Caco-2 (cell line): ENCODE data around the gene ETFB. TPM values are rescaled to one million over a fixed set of nuclear protein-coding genes. Genes with fewer than 3 reads are reported as not detected.

Experiments used
- BruUV-seq: library from RNA; stranded (reverse); fragments of 400-500 nt; replicated peaks from 2 replicates; lab custom pipeline; 2021; lab: Mats Ljungman, UMichigan
- CTCF ChIA-PET: fragments of 300-600 bp; sonication (Branson Sonifier 250); formaldehyde crosslinking; loops from one replicate; lab custom pipeline; 2022; ENCODE audit warnings: antibody characterized with exemption; lab: Charles Lee
- POLR2A ChIA-PET: fragments of 300-600 bp; sonication (Branson Sonifier 250); formaldehyde crosslinking; loops from one replicate; lab custom pipeline; 2022; ENCODE audit warnings: antibody characterized with exemption; lab: Charles Lee
- DNase-seq, 2 experiments: peaks; one replicate each; pipeline versions ENCODE4 v3.0.0 to v3.0.0-alpha.2; 2020 to 2022
- H3K27me3 ChIP-seq: replicated peaks from 2 replicates; pipeline ENCODE4 v1.6.0; 2011; ENCODE audit warnings: low read length; ENCODE audit not compliant: control insufficient read depth, insufficient read depth
- H3K36me3 ChIP-seq: 2 replicates; pipeline ENCODE4 v1.5.1; 2011; ENCODE audit warnings: low read length; ENCODE audit not compliant: control insufficient read depth, insufficient read depth
- H3K4me1 ChIP-seq: fragments of 250-450 bp; sonication (Bioruptor Pico); 2 replicates; pipeline ENCODE4 v1.5.1; 2020; ENCODE audit warnings: mild to moderate bottlenecking
- H3K4me3 ChIP-seq: 2 replicates; pipeline ENCODE4 v1.5.1; 2011; ENCODE audit warnings: low read depth, mild to moderate bottlenecking, control low read depth, low read length
- H3K9me3 ChIP-seq: fragments of 250-450 bp; sonication (Bioruptor Pico); 2 replicates; pipeline ENCODE4 v1.5.1; 2020; ENCODE audit warnings: mild to moderate bottlenecking, moderate library complexity
- H3K27ac Mint-ChIP-seq: one replicate; pipeline ENCODE4 v1.8.0; 2022; ENCODE audit warnings: mixed read lengths; ENCODE audit not compliant: unreplicated experiment
- H3K27me3 Mint-ChIP-seq: one replicate; pipeline ENCODE4 v1.8.0; 2022; ENCODE audit warnings: mixed read lengths; ENCODE audit not compliant: insufficient read depth, unreplicated experiment
- H3K36me3 Mint-ChIP-seq: one replicate; pipeline ENCODE4 v1.8.0; 2022; ENCODE audit warnings: mild to moderate bottlenecking, mixed read lengths; ENCODE audit not compliant: insufficient read depth, unreplicated experiment
- H3K4me1 Mint-ChIP-seq: one replicate; pipeline ENCODE4 v1.8.0; 2022; ENCODE audit warnings: low read depth, mixed read lengths; ENCODE audit not compliant: unreplicated experiment
- H3K4me3 Mint-ChIP-seq: one replicate; pipeline ENCODE4 v1.8.0; 2022; ENCODE audit warnings: mild to moderate bottlenecking, moderate library complexity, mixed read lengths; ENCODE audit not compliant: unreplicated experiment
- H3K9me3 Mint-ChIP-seq: one replicate; pipeline ENCODE4 v1.8.0; 2022; ENCODE audit warnings: mixed read lengths; ENCODE audit not compliant: unreplicated experiment
- CTCF ChIP-seq, 2 experiments: fragments of 200-600 bp in 1 of 2; IDR thresholded peaks; 1 replicate in 1 of 2; 2 replicates in 1 of 2; pipeline versions ENCODE4 v1.5.1 to v1.8.0; 2011 to 2022; ENCODE audit warnings: antibody characterized with exemption in 1 of 2, control low read depth in 1 of 2, inconsistent platforms in 1 of 2, low read depth in 1 of 2, low read length in 1 of 2, mild to moderate bottlenecking in 1 of 2, moderate library complexity in 1 of 2; ENCODE audit not compliant: insufficient read depth in 1 of 2, severe bottlenecking in 1 of 2, unreplicated experiment in 1 of 2
- intact Hi-C: fragments of 100-400 bp; cut with micrococcal nuclease; formaldehyde crosslinking; loops from one replicate; pipeline ENCODE4 v1.10.0; 2022; ENCODE audit not compliant: unreplicated experiment
- total RNA-seq: library from RNA; stranded (reverse); gene quantifications from 2 replicates; pipeline ENCODE4 v1.2.3, GENCODE V29; 2022

ETFB gene
- total RNA-seq, 1 experiment from 2014 or later = 228 TPM

GRCh38 chr19:51323481-51324166, 42.6 kb downstream of the ETFB start:
- H3K4me3 ChIP-seq = no peak overlapping the region
- intact Hi-C loops = no loop called here
- POLR2A ChIA-PET = interaction anchor here (0.7 kb wide), 1 partner anchor 35 kb away, joined by 3 read pairs; no protein-coding TSS in a partner anchor
- Mint-ChIP-seq H3K27ac (no peak overlapping the region), H3K27me3 (peaks cover 23% of the 10 kb centered on the region), H3K4me1 (no peaks in the 10 kb centered on the region), H3K9me3 (no peaks in the 10 kb centered on the region), H3K36me3 (no peaks in the 10 kb centered on the region), H3K4me3 (no peak overlapping the region)
- CTCF ChIA-PET = no interaction called here
- no peaks in the 10 kb centered on the region for H3K9me3 ChIP-seq
- no peaks in the 10 kb centered on the region for H3K4me1 ChIP-seq
- TF ChIP-seq CTCF (IDR thresholded peaks at IDR 0.05; ENCODE audit: insufficient read depth in 1 of 2, low read depth in 1 of 2, low read length in 1 of 2, severe bottlenecking in 1 of 2, unreplicated experiment in 1 of 2) = no peak
- no peaks in the 10 kb centered on the region for H3K36me3 ChIP-seq
- H3K27me3 ChIP-seq = no peaks in the 10 kb centered on the region
- DNase-seq = no peak
- no TSS peak for BruUV-seq

- Mint-ChIP-seq H3K9me3 (no peaks in the 10 kb centered on the region), H3K4me3 (no peak overlapping the region), H3K27ac (no peak overlapping the region), H3K27me3 (peaks cover 23% of the 10 kb centered on the region), H3K36me3 (no peaks in the 10 kb centered on the region), H3K4me1 (no peaks in the 10 kb centered on the region)
- no peak for DNase-seq
- intact Hi-C loops = no loop called here
- no TSS peak for BruUV-seq
- Histone ChIP-seq H3K9me3 (no peaks in the 10 kb centered on the region), H3K4me3 (no peak overlapping the region), H3K27me3 (no peaks in the 10 kb centered on the region), H3K36me3 (no peaks in the 10 kb centered on the region), H3K4me1 (no peaks in the 10 kb centered on the region)
- ChIA-PET POLR2A (no interaction called here), CTCF (no interaction called here)
- TF ChIP-seq CTCF (IDR thresholded peaks at IDR 0.05; ENCODE audit: insufficient read depth in 1 of 2, low read depth in 1 of 2, low read length in 1 of 2, severe bottlenecking in 1 of 2, unreplicated experiment in 1 of 2) = no peak
Measured at GRCh38 chr19:51321799-51322198, 44.4 kb downstream of the ETFB start.

GRCh38 chr19:51320280-51320657, 45.9 kb downstream of the ETFB start:
- H3K27ac Mint-ChIP-seq = no peak overlapping the region
- peaks cover 5% of the 10 kb centered on the region for H3K9me3 Mint-ChIP-seq
- Histone ChIP-seq H3K4me3 (no peak overlapping the region), H3K4me1 (no peaks in the 10 kb centered on the region), H3K36me3 (no peaks in the 10 kb centered on the region), H3K9me3 (no peaks in the 10 kb centered on the region), H3K27me3 (no peaks in the 10 kb centered on the region)
- ChIA-PET POLR2A (no interaction called here), CTCF (no interaction called here)
- peaks cover 23% of the 10 kb centered on the region for H3K27me3 Mint-ChIP-seq
- intact Hi-C loops = no loop called here
- H3K4me1 Mint-ChIP-seq = no peaks in the 10 kb centered on the region
- no peak for DNase-seq
- TF ChIP-seq CTCF (IDR thresholded peaks at IDR 0.05; ENCODE audit: insufficient read depth in 1 of 2, low read depth in 1 of 2, low read length in 1 of 2, severe bottlenecking in 1 of 2, unreplicated experiment in 1 of 2) = no peak
- no TSS peak for BruUV-seq
- no peak overlapping the region for H3K4me3 Mint-ChIP-seq
- no peaks in the 10 kb centered on the region for H3K36me3 Mint-ChIP-seq
